ENCODE results near the gene PRDM16.
"Not testable (repeated sequence)": the region's sequence is repeated elsewhere in the genome, so short reads cannot be mapped to it uniquely, and the experiment has no call there.

PRDM16 gene

GRCh38 chr1:3238703-3239278, 169.8 kb downstream of the PRDM16 start:
- no peak overlapping the region for H3K27ac ChIP-seq
- H3K27me3 ChIP-seq (ENCODE audit: insufficient read depth, low read depth, severe bottlenecking), result no peaks in the 10 kb centered on the region

GRCh38 chr1:3239991-3240390, 171.0 kb downstream of the PRDM16 start:
- not testable (repeated sequence) for H3K36me3 ChIP-seq; H3K9me3 ChIP-seq (ENCODE audit: severe bottlenecking); H3K4me3 ChIP-seq (ENCODE audit: low read depth, low read length); DNase-seq; H3K27ac ChIP-seq; H3K27me3 ChIP-seq (ENCODE audit: insufficient read depth, low read depth, severe bottlenecking)

More at GRCh38 chr1:3238703-3239278, 169.8 kb downstream of the PRDM16 start:
- no peak for DNase-seq
- no peak for TF ChIP-seq CTCF (IDR thresholded peaks at IDR 0.05; ENCODE audit: low read depth, low read length)
- Histone ChIP-seq H3K36me3 (no peaks in the 10 kb centered on the region), H3K9me3 (ENCODE audit: severe bottlenecking) (no peaks in the 10 kb centered on the region), H3K4me3 (ENCODE audit: low read depth, low read length) (no peak overlapping the region)

GRCh38 chr1:3240524-3241235, 171.7 kb downstream of the PRDM16 start:
- no peak for TF ChIP-seq CTCF (IDR thresholded peaks at IDR 0.05; ENCODE audit: low read depth, low read length)
- Histone ChIP-seq H3K9me3 (ENCODE audit: severe bottlenecking) (no peaks in the 10 kb centered on the region), H3K36me3 (no peaks in the 10 kb centered on the region), H3K27ac (no peak overlapping the region), H3K4me3 (ENCODE audit: low read depth, low read length) (no peak overlapping the region), H3K27me3 (ENCODE audit: insufficient read depth, low read depth, severe bottlenecking) (no peaks in the 10 kb centered on the region)
- no peak for DNase-seq

- Histone ChIP-seq H3K27me3 (ENCODE audit: insufficient read depth, low read depth, severe bottlenecking) (no peaks in the 10 kb centered on the region), H3K36me3 (no peaks in the 10 kb centered on the region), H3K27ac (no peak overlapping the region)
Measured at GRCh38 chr1:3241236-3241550, 172.2 kb downstream of the PRDM16 start.

GRCh38 chr1:3241673-3242407, 172.8 kb downstream of the PRDM16 start:
- H3K27me3 ChIP-seq (ENCODE audit: insufficient read depth, low read depth, severe bottlenecking), result no peaks in the 10 kb centered on the region
- H3K36me3 ChIP-seq, result no peaks in the 10 kb centered on the region
- no peak overlapping the region for H3K27ac ChIP-seq
- TF ChIP-seq CTCF (IDR thresholded peaks at IDR 0.05; ENCODE audit: low read depth, low read length), result no peak
- no peak overlapping the region for H3K4me3 ChIP-seq (ENCODE audit: low read depth, low read length)
- H3K9me3 ChIP-seq (ENCODE audit: severe bottlenecking), result no peaks in the 10 kb centered on the region
- DNase-seq, result no peak

More at GRCh38 chr1:3241236-3241550, 172.2 kb downstream of the PRDM16 start:
- DNase-seq, result no peak
- no peak for TF ChIP-seq CTCF (IDR thresholded peaks at IDR 0.05; ENCODE audit: low read depth, low read length)
- Histone ChIP-seq H3K9me3 (ENCODE audit: severe bottlenecking) (no peaks in the 10 kb centered on the region), H3K4me3 (ENCODE audit: low read depth, low read length) (no peak overlapping the region)

Measured in WERI-Rb-1 (cell line).